GM12892 (cell line): ENCODE results near the gene GALNT7.

ENCODE experiments used
- POLR2A ChIP-seq: IDR thresholded peaks from 2 replicates; pipeline ENCODE4 v1.6.1; 2011; ENCODE audit warnings: low read depth, low read length, control low read depth
- POLR2AphosphoS5 ChIP-seq: IDR thresholded peaks from 2 replicates; pipeline ENCODE4 v1.6.1; 2011; ENCODE audit warnings: low read depth, low read length, control low read depth
- TAF1 ChIP-seq: IDR thresholded peaks from 2 replicates; pipeline ENCODE4 v1.6.1; 2011; ENCODE audit warnings: low read depth, mild to moderate bottlenecking, control low read depth, low read length, borderline replicate concordance

- TF ChIP-seq POLR2A (no peak), POLR2AphosphoS5 (no peak), TAF1 (no peak)
Measured at GRCh38 chr4:173161311-173161710, 7.3 kb upstream of the GALNT7 start.
